Thoracic aorta (tissue), 2 donors: ENCODE results near the gene DMXL1. TPM values are rescaled to one million over a fixed set of nuclear protein-coding genes. Genes with fewer than 3 reads are reported as not detected.
"Not testable (repeated sequence)": the region's sequence is repeated elsewhere in the genome, so short reads cannot be mapped to it uniquely, and the experiment has no call there.

Source experiments
- ATAC-seq: fragments of 150-250 bp; one replicate; pipeline ENCODE4 v1.8.0; 2017; ENCODE audit warnings: low read depth; ENCODE audit not compliant: insufficient number of reproducible peaks, low FRiP score
- DNase-seq: peaks from one replicate; pipeline ENCODE4 v3.0.0-alpha.2; 2020; ENCODE audit warnings: low spot score
- H3K27ac ChIP-seq, 2 donors: fragments of 200-600 bp; sonication (generic); 1 replicate in 1 of 2; 2 replicates in 1 of 2; pipeline ENCODE4 v1.5.1; 2016; ENCODE audit warnings: mild to moderate bottlenecking in 2 of 2, moderate library complexity in 2 of 2
- H3K27me3 ChIP-seq: fragments of 200-600 bp; sonication (generic); replicated peaks from 2 replicates; pipeline ENCODE4 v1.6.0; 2016; ENCODE audit warnings: mild to moderate bottlenecking; ENCODE audit not compliant: insufficient read depth
- H3K36me3 ChIP-seq: fragments of 200-600 bp; sonication (generic); one replicate; pipeline ENCODE4 v1.5.1; 2016
- H3K4me1 ChIP-seq, 2 donors: fragments of 200-600 bp; sonication (generic); 1 replicate in 1 of 2; 2 replicates in 1 of 2; pipeline versions ENCODE4 v1.5.1 to v1.6.0; 2016; ENCODE audit warnings: low read depth in 2 of 2, mild to moderate bottlenecking in 1 of 2; ENCODE audit not compliant: control insufficient read depth in 1 of 2
- H3K4me3 ChIP-seq: fragments of 200-600 bp; sonication (generic); 2 replicates; pipeline ENCODE4 v1.5.1; 2016; ENCODE audit warnings: mild to moderate bottlenecking
- H3K9me3 ChIP-seq: fragments of 200-600 bp; sonication (generic); 2 replicates; pipeline ENCODE4 v1.5.1; 2016
- total RNA-seq, 2 donors: library from RNA; depleted of rRNA; stranded (reverse); fragments of >200 nt; gene quantifications; one replicate each; pipeline versions ENCODE4 v1.1.0 to v1.2.3, GENCODE V29; 2016
- TF ChIP-seq, protein P1 (sequence below): fragments of 200-600 bp; sonication (generic); IDR thresholded peaks from one replicate; pipeline ENCODE4 v1.5.1; 2019; ENCODE audit warnings: antibody characterized with exemption

DMXL1 gene
- total RNA-seq, 2 donors from 2014 or later: 47.4 to 67.6 TPM

DNA sequence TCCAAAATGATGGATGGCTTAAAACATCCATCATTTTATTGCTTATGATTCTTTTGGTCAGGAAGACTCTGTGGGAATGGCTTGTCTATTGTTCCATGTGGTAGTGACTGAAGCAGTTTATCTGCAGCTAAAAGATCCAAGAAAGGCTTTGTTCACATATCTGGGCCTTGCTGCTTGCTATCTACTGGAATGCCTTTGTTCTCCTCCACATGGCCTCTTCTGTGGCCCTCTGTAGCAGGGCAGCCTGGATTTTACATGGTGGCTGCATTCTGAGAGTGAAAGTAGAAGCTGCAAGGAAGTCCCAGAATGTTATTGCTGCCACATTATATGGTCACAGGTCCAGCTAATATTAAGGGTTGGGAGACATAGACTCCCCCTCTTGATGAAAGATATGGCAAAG, 35.1 kb downstream of the DMXL1 start:
- Histone ChIP-seq H3K27ac (no peak overlapping the region), H3K27me3 (no peaks in the 10 kb centered on the region), H3K4me3 (no peak overlapping the region), H3K36me3 (no peaks in the 10 kb centered on the region), H3K4me1 (no peaks in the 10 kb centered on the region), H3K9me3 (no peaks in the 10 kb centered on the region)
- DNase-seq (no peak), ATAC-seq (no peak)
- TF ChIP-seq, protein P1, sequence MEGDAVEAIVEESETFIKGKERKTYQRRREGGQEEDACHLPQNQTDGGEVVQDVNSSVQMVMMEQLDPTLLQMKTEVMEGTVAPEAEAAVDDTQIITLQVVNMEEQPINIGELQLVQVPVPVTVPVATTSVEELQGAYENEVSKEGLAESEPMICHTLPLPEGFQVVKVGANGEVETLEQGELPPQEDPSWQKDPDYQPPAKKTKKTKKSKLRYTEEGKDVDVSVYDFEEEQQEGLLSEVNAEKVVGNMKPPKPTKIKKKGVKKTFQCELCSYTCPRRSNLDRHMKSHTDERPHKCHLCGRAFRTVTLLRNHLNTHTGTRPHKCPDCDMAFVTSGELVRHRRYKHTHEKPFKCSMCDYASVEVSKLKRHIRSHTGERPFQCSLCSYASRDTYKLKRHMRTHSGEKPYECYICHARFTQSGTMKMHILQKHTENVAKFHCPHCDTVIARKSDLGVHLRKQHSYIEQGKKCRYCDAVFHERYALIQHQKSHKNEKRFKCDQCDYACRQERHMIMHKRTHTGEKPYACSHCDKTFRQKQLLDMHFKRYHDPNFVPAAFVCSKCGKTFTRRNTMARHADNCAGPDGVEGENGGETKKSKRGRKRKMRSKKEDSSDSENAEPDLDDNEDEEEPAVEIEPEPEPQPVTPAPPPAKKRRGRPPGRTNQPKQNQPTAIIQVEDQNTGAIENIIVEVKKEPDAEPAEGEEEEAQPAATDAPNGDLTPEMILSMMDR: no peak

DNA sequence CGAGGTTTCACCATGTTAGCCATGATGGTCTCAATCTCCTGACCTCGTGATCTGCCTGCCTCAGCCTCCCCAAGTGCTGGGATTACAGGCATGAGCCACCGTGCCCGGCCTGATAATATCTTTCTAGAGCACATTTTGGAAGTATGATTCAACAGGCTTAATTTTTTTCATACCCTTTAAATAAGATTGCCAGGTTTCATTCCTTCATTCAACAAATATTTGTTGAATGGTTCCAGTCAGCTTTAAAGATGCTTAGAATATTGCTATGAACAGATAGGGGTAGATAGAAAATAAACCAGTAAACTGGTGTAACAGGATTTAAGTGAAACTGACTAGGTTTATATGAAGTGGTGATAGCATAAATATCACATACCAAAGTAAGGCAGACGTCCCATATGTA, 41.3 kb downstream of the DMXL1 start:
- no peak overlapping the region for H3K27ac ChIP-seq
- H3K36me3 ChIP-seq: peaks cover 15% of the 10 kb centered on the region
- no peaks in the 10 kb centered on the region for H3K4me1 ChIP-seq
- no peak overlapping the region for H3K4me3 ChIP-seq
- DNase-seq (no peak), ATAC-seq (no peak)
- no peaks in the 10 kb centered on the region for H3K9me3 ChIP-seq
- H3K27me3 ChIP-seq: no peaks in the 10 kb centered on the region
- TF ChIP-seq, protein P1: no peak

DNA sequence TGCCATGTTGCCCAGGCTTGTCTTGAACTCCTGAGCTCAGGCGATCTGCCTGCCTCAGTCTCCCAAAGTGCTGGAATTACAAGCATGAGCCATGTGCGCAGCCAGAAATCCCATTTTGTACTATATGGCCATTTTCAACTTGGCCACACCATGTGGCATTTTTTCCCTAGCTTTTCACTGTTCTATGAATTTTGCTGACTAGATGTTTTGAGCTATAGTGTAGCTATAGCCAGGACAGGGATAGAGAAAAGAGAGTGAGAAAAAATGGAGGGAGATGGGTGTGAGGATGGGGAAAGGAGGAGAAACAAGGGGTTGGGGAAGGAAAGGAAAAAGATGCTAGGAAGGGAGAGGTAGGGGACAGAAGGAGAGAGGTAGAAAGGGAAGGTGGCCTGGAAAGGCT, 46.4 kb downstream of the DMXL1 start:
- Histone ChIP-seq H3K9me3 (no peaks in the 10 kb centered on the region), H3K4me3 (no peak overlapping the region), H3K27ac (no peak overlapping the region), H3K36me3 (peaks cover 16% of the 10 kb centered on the region), H3K4me1 (no peaks in the 10 kb centered on the region), H3K27me3 (no peaks in the 10 kb centered on the region)
- DNase-seq: no peak
- TF ChIP-seq, protein P1: no peak
- ATAC-seq: no peak

DNA sequence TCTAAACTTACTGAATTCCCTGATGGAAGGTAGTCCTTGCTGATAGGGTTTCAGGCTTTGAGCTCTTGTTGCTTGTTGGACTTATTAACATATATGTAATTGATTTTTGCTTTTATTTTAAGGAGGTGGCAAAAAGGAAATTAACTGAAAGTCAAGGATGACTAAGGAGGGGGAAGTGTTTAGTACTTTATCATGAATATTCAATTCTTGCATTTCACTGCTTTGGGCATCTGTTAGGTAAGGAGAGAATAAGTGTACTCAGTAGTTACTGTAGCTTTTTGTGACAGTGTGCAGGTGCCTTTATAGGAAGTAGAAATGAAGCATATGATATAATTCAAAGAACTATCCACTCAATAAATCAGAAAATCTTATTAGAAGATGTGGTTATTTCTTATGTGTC, 47.1 kb downstream of the DMXL1 start:
- H3K36me3 ChIP-seq: peaks cover 16% of the 10 kb centered on the region
- no peak for DNase-seq
- no peak overlapping the region for H3K27ac ChIP-seq
- TF ChIP-seq, protein P1: no peak
- H3K9me3 ChIP-seq: no peaks in the 10 kb centered on the region
- H3K27me3 ChIP-seq: no peaks in the 10 kb centered on the region
- H3K4me1 ChIP-seq: no peaks in the 10 kb centered on the region
- H3K4me3 ChIP-seq: no peak overlapping the region
- ATAC-seq: no peak

DNA sequence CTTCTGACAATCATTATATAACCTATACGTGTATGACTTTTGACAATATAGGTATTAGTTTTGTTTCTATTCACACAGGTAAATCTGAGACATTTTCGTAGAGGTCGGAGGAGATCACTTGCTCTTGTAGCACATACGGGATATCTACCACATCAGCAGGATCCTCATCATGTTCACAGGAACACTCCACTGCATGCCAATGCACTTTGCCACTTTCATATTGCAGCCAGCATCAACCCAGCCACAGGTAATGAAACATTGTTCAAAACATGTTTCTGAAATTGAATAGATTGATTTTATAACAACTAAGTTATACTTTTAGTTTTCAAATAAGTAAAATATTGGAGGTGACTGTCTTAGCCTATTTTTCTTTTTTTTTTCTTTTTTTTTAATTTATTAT, 50.0 kb downstream of the DMXL1 start:
- Histone ChIP-seq H3K27ac (no peak overlapping the region), H3K27me3 (no peaks in the 10 kb centered on the region), H3K36me3 (peaks cover 18% of the 10 kb centered on the region), H3K9me3 (no peaks in the 10 kb centered on the region), H3K4me3 (no peak overlapping the region), H3K4me1 (no peaks in the 10 kb centered on the region)
- TF ChIP-seq, protein P1: no peak
- no peak for DNase-seq
- no peak for ATAC-seq

DNA sequence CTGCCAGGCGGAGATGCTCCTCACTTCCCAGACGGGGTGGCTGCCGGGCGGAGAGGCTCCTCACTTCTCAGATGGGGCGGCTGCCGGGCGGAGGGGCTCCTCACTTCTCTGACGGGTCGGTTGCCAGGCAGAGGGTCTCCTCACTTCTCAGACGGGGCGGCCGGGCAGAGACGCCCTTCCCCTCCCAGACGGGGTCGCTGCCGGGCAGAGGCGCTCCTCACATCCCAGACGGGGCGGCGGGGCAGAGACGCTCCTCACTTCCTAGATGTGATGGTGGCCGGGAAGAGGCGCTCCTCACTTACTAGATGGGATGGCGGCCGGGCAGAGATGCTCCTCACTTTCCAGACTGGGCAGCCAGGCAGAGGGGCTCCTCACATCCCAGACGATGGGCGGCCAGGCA, 51.6 kb downstream of the DMXL1 start:
- not testable (repeated sequence) for DNase-seq, H3K27ac ChIP-seq, H3K4me3 ChIP-seq, H3K27me3 ChIP-seq, H3K9me3 ChIP-seq, H3K4me1 ChIP-seq, ATAC-seq, H3K36me3 ChIP-seq
